Measurements from ENCODE around the gene DPH2. TPM values are rescaled to one million over a fixed set of nuclear protein-coding genes. Genes with fewer than 3 reads are reported as not detected.

Gene DPH2
- total and polyA plus RNA-seq, 3 experiments from 2014 or later: 32.9 to 94.7 (median 85.8) TPM

GRCh38 chr1:44008259-44008658, 38.4 kb downstream of the DPH2 start:
- Histone ChIP-seq H3K27ac (ENCODE audit: low read depth, low read length) (no peak overlapping the region), H3K4me3 (ENCODE audit: low read length) (no peak overlapping the region), H3K36me3 (ENCODE audit: insufficient read depth, low read length) (no peaks in the 10 kb centered on the region), H3K27me3 (ENCODE audit: insufficient read depth, low read length, poor library complexity, severe bottlenecking) (no peaks in the 10 kb centered on the region), H3K9me3 (ENCODE audit: low read length) (no peaks in the 10 kb centered on the region), H3K4me1 (ENCODE audit: insufficient read depth, low read length) (no peaks in the 10 kb centered on the region)
- peaks cover 0 to 2% of the 10 kb centered on the region in 2 donors for H3K27me3 Mint-ChIP-seq
- H3K9me3 Mint-ChIP-seq: no peaks in the 10 kb centered on the region
- no peak overlapping the region for H3K27ac Mint-ChIP-seq
- peaks cover 0 to 4% (median 0%) of the 10 kb centered on the region in 3 donors for H3K4me1 Mint-ChIP-seq
- no peak for DNase-seq
- ChIA-PET CTCF (interaction anchor here (0.8 to 1.0 kb wide), 2 partner anchors 16 to 32 kb away, joined by 3 read pairs; no protein-coding TSS in a partner anchor), POLR2A (no interaction called here)
- no peaks in the 10 kb centered on the region for H3K36me3 Mint-ChIP-seq
- no peak overlapping the region for H3K4me3 Mint-ChIP-seq

GRCh38 chr1:44010935-44011471, 41.2 kb downstream of the DPH2 start:
- CTCF ChIA-PET: interaction anchor here (1.5 kb wide), 2 partner anchors 18 to 25 kb away, joined by 4 to 6 read pairs; no protein-coding TSS in a partner anchor
- H3K4me1 Mint-ChIP-seq: peaks cover 0 to 4% (median 0%) of the 10 kb centered on the region in 3 donors

GRCh38 chr1:44012404-44012803, 42.6 kb downstream of the DPH2 start:
- Histone ChIP-seq H3K36me3 (ENCODE audit: insufficient read depth, low read length) (no peaks in the 10 kb centered on the region), H3K4me1 (ENCODE audit: insufficient read depth, low read length) (no peaks in the 10 kb centered on the region), H3K4me3 (ENCODE audit: low read length) (no peak overlapping the region), H3K27ac (ENCODE audit: low read depth, low read length) (no peak overlapping the region), H3K27me3 (ENCODE audit: insufficient read depth, low read length, poor library complexity, severe bottlenecking) (no peaks in the 10 kb centered on the region), H3K9me3 (ENCODE audit: low read length) (no peaks in the 10 kb centered on the region)
- Mint-ChIP-seq H3K27me3 (peaks cover 6 to 10% of the 10 kb centered on the region in 2 donors), H3K36me3 (no peaks in the 10 kb centered on the region), H3K4me3 (no peak overlapping the region), H3K4me1 (peaks cover 0 to 4% (median 0%) of the 10 kb centered on the region in 3 donors), H3K27ac (peak overlapping the region in 1 of 8 donors; percentile 51), H3K9me3 (no peaks in the 10 kb centered on the region)
- ChIA-PET CTCF (interaction anchor here (1.5 kb wide), 1 partner anchor 24 kb away, joined by 6 read pairs; no protein-coding TSS in a partner anchor), POLR2A (no interaction called here)
- no peak for DNase-seq

More at GRCh38 chr1:44010935-44011471, 41.2 kb downstream of the DPH2 start:
- no peaks in the 10 kb centered on the region for H3K9me3 Mint-ChIP-seq
- no peak overlapping the region for H3K4me3 Mint-ChIP-seq
- H3K27me3 Mint-ChIP-seq: peaks cover 6 to 10% of the 10 kb centered on the region in 2 donors
- H3K27me3 ChIP-seq (ENCODE audit: insufficient read depth, low read length, poor library complexity, severe bottlenecking): no peaks in the 10 kb centered on the region
- no peaks in the 10 kb centered on the region for H3K36me3 ChIP-seq (ENCODE audit: insufficient read depth, low read length)
- H3K36me3 Mint-ChIP-seq: no peaks in the 10 kb centered on the region
- POLR2A ChIA-PET: no interaction called here
- no peak for DNase-seq
- H3K4me1 ChIP-seq (ENCODE audit: insufficient read depth, low read length): no peaks in the 10 kb centered on the region
- no peak overlapping the region for H3K27ac ChIP-seq (ENCODE audit: low read depth, low read length)
- no peak overlapping the region for H3K4me3 ChIP-seq (ENCODE audit: low read length)
- H3K27ac Mint-ChIP-seq: no peak overlapping the region
- H3K9me3 ChIP-seq (ENCODE audit: low read length): no peaks in the 10 kb centered on the region

GRCh38 chr1:44012941-44013609, 43.3 kb downstream of the DPH2 start:
- no peaks in the 10 kb centered on the region for H3K9me3 Mint-ChIP-seq
- Histone ChIP-seq H3K27me3 (ENCODE audit: insufficient read depth, low read length, poor library complexity, severe bottlenecking) (no peaks in the 10 kb centered on the region), H3K27ac (ENCODE audit: low read depth, low read length) (no peak overlapping the region), H3K36me3 (ENCODE audit: insufficient read depth, low read length) (no peaks in the 10 kb centered on the region), H3K4me1 (ENCODE audit: insufficient read depth, low read length) (no peaks in the 10 kb centered on the region), H3K4me3 (ENCODE audit: low read length) (no peak overlapping the region), H3K9me3 (ENCODE audit: low read length) (no peaks in the 10 kb centered on the region)
- H3K4me3 Mint-ChIP-seq: no peak overlapping the region
- no peak for DNase-seq
- POLR2A ChIA-PET: no interaction called here
- H3K27me3 Mint-ChIP-seq: peaks cover 9 to 10% of the 10 kb centered on the region in 2 donors
- H3K4me1 Mint-ChIP-seq: peaks cover 0 to 4% (median 0%) of the 10 kb centered on the region in 3 donors
- CTCF ChIA-PET: interaction anchor here (1.1 kb wide), 2 partner anchors 24 to 34 kb away, joined by 4 to 5 read pairs; no protein-coding TSS in a partner anchor
- H3K27ac Mint-ChIP-seq: no peak overlapping the region
- H3K36me3 Mint-ChIP-seq: no peaks in the 10 kb centered on the region

DNA sequence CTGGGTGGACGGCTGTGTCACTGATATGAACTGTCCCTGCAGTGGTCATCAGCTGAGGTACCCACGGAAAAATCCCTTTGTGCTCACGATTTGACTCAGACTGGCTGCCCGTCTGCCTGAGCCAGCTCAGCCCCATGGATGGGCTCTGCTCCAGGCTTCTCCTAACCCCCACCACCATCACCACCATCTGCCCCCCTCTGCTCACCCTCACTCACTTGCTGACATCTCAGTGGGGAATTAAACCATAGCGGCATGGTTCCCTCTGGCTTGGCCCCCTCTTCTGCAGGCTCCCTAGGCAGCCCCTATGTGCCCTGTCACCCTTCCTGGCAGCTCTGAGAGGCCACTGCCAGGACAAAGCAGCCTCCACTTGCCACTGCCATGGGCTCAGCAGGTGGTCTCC, 44.1 kb downstream of the DPH2 start:
- no peaks in the 10 kb centered on the region for H3K4me1 ChIP-seq (ENCODE audit: insufficient read depth, low read length)
- no peaks in the 10 kb centered on the region for H3K9me3 ChIP-seq (ENCODE audit: low read length)
- ChIA-PET CTCF (interaction anchor here (1.1 to 1.4 kb wide), 3 partner anchors 8 to 34 kb away, joined by 4 to 7 read pairs (median 5); no protein-coding TSS in a partner anchor), POLR2A (no interaction called here)
- no peaks in the 10 kb centered on the region for H3K27me3 ChIP-seq (ENCODE audit: insufficient read depth, low read length, poor library complexity, severe bottlenecking)
- Mint-ChIP-seq H3K4me1 (peaks cover 0 to 4% (median 0%) of the 10 kb centered on the region in 3 donors), H3K27ac (peak overlapping the region in 1 of 8 donors; percentile 3), H3K4me3 (no peak overlapping the region), H3K9me3 (no peaks in the 10 kb centered on the region), H3K36me3 (no peaks in the 10 kb centered on the region), H3K27me3 (peaks cover 10 to 12% of the 10 kb centered on the region in 2 donors)
- H3K36me3 ChIP-seq (ENCODE audit: insufficient read depth, low read length): no peaks in the 10 kb centered on the region
- DNase-seq: no peak
- no peak overlapping the region for H3K4me3 ChIP-seq (ENCODE audit: low read length)
- no peak overlapping the region for H3K27ac ChIP-seq (ENCODE audit: low read depth, low read length)

GRCh38 chr1:44014365-44015104, 44.7 kb downstream of the DPH2 start:
- Histone ChIP-seq H3K27ac (ENCODE audit: low read depth, low read length) (no peak overlapping the region), H3K27me3 (ENCODE audit: insufficient read depth, low read length, poor library complexity, severe bottlenecking) (no peaks in the 10 kb centered on the region), H3K36me3 (ENCODE audit: insufficient read depth, low read length) (no peaks in the 10 kb centered on the region), H3K4me3 (ENCODE audit: low read length) (no peak overlapping the region), H3K4me1 (ENCODE audit: insufficient read depth, low read length) (no peaks in the 10 kb centered on the region), H3K9me3 (ENCODE audit: low read length) (no peaks in the 10 kb centered on the region)
- no peak overlapping the region for H3K4me3 Mint-ChIP-seq
- ChIA-PET CTCF (interaction anchor here (1.1 to 1.4 kb wide), 2 partner anchors 9 to 33 kb away, joined by 5 to 7 read pairs; no protein-coding TSS in a partner anchor), POLR2A (interaction anchor here (0.8 kb wide), 1 partner anchor 21 kb away, joined by 3 read pairs; no protein-coding TSS in a partner anchor)
- H3K27me3 Mint-ChIP-seq: peaks cover 10 to 13% of the 10 kb centered on the region in 2 donors
- no peaks in the 10 kb centered on the region for H3K36me3 Mint-ChIP-seq
- H3K27ac Mint-ChIP-seq: peak overlapping the region in 1 of 8 donors; percentile 50
- no peaks in the 10 kb centered on the region for H3K9me3 Mint-ChIP-seq
- DNase-seq: no peak
- peaks cover 0 to 4% (median 0%) of the 10 kb centered on the region in 3 donors for H3K4me1 Mint-ChIP-seq

DNA sequence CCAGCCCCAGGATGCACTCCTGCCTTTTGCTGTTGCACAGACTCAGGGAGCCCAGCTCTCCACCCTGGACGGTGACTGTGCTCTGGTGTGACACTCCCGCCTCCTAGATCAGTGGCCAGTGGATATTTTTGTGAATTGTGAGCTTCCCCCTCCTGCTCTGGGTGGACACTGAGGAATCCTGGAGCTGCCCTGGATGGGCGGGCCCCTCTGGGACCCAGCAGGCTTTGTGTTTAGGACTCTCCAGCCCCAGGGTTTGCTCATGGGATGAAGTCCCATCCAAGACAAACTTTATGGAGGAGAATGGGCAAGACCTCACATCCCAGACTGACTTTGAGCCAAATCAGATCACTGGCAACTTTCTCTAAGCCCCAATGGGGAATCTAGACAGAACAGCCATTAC, 45.4 kb downstream of the DPH2 start:
- H3K9me3 ChIP-seq (ENCODE audit: low read length): no peaks in the 10 kb centered on the region
- no peak overlapping the region for H3K4me3 ChIP-seq (ENCODE audit: low read length)
- peaks cover 10 to 13% of the 10 kb centered on the region in 2 donors for H3K27me3 Mint-ChIP-seq
- no peak overlapping the region for H3K27ac Mint-ChIP-seq
- H3K9me3 Mint-ChIP-seq: no peaks in the 10 kb centered on the region
- H3K4me1 ChIP-seq (ENCODE audit: insufficient read depth, low read length): no peaks in the 10 kb centered on the region
- no peaks in the 10 kb centered on the region for H3K27me3 ChIP-seq (ENCODE audit: insufficient read depth, low read length, poor library complexity, severe bottlenecking)
- ChIA-PET CTCF (interaction anchor here (1.4 kb wide), 1 partner anchor 10 kb away, joined by 7 read pairs; no protein-coding TSS in a partner anchor), POLR2A (interaction anchor here (0.8 kb wide), 1 partner anchor 21 kb away, joined by 3 read pairs; no protein-coding TSS in a partner anchor)
- H3K27ac ChIP-seq (ENCODE audit: low read depth, low read length): no peak overlapping the region
- H3K36me3 ChIP-seq (ENCODE audit: insufficient read depth, low read length): no peaks in the 10 kb centered on the region
- H3K36me3 Mint-ChIP-seq: no peaks in the 10 kb centered on the region
- no peak overlapping the region for H3K4me3 Mint-ChIP-seq
- DNase-seq: no peak
- peaks cover 0 to 4% (median 0%) of the 10 kb centered on the region in 3 donors for H3K4me1 Mint-ChIP-seq

Measured in CD8-positive, alpha-beta memory T cell (primary cell).